ENCODE measurements around the gene CCR4.
"Not testable (repeated sequence)": the region's sequence is repeated elsewhere in the genome, so short reads cannot be mapped to it uniquely, and the experiment has no call there.

DNA sequence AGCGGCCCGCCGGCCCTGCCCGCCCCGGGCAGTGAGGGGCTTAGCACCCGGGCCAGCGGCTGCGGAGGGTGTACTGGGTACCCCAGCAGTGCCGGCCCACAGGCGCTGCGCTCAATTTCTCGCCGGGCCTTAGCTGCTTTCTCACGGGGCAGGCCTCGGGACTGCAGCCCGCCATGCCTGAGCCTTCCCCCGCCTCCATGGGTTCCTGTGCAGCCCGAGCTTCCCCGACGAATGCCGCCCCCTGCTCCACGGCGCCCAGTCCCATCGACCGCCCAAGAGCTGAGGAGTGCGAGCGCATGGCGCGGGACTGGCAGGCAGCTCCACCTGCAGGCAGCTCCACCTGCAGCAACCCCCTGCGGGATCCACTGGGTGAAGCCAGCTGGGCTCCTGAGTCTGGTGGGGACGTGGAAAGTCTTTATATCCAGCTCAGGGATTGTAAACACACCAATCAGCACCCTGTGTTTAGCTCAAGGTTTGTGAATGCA lies 48.5 kb upstream of the CCR4 start:
- TF ChIP-seq, protein P1, sequence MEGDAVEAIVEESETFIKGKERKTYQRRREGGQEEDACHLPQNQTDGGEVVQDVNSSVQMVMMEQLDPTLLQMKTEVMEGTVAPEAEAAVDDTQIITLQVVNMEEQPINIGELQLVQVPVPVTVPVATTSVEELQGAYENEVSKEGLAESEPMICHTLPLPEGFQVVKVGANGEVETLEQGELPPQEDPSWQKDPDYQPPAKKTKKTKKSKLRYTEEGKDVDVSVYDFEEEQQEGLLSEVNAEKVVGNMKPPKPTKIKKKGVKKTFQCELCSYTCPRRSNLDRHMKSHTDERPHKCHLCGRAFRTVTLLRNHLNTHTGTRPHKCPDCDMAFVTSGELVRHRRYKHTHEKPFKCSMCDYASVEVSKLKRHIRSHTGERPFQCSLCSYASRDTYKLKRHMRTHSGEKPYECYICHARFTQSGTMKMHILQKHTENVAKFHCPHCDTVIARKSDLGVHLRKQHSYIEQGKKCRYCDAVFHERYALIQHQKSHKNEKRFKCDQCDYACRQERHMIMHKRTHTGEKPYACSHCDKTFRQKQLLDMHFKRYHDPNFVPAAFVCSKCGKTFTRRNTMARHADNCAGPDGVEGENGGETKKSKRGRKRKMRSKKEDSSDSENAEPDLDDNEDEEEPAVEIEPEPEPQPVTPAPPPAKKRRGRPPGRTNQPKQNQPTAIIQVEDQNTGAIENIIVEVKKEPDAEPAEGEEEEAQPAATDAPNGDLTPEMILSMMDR (IDR thresholded peaks at IDR 0.05): not testable (repeated sequence)
- TF ChIP-seq SP1 (CRISPR knock-in tag; conservative IDR thresholded peaks at IDR 0.05); ZNF263 (CRISPR knock-in tag; IDR thresholded peaks at IDR 0.05; ENCODE audit: low read depth); TP53 (CRISPR knock-in tag; IDR thresholded peaks at IDR 0.05): not testable (repeated sequence)
